ENCODE results near the gene DPYSL4. TPM values are rescaled to one million over a fixed set of nuclear protein-coding genes. Genes with fewer than 3 reads are reported as not detected.
A peak's percentile ranks its signal among the peaks of the same experiment; 100 is the strongest.

Gene DPYSL4
- total and polyA plus RNA-seq, 9 donors: 1.3 to 7.1 (median 4.7) TPM

- no peaks in the 10 kb centered on the region for H3K36me3 ChIP-seq (ENCODE audit: control insufficient read depth, insufficient read depth, low read length)
- 79% methylated on average over 11 of the region's 11 CpGs for WGBS (ENCODE audit: insufficient coverage)
- peak overlapping the region; percentile 75 for H3K27ac ChIP-seq (ENCODE audit: low read length)
- no peaks in the 10 kb centered on the region for H3K9me3 ChIP-seq (replicated peaks; ENCODE audit: control insufficient read depth, low read depth, low read length)
- H3K4me3 ChIP-seq (ENCODE audit: low read length): no peak overlapping the region
- H3K27me3 ChIP-seq (ENCODE audit: control insufficient read depth, insufficient read depth, low read length): no peaks in the 10 kb centered on the region
- DNase-seq: peak; percentile 50
- peaks cover 82% of the 10 kb centered on the region for H3K4me1 ChIP-seq (ENCODE audit: control insufficient read depth, insufficient read depth, low read length)
These were observed 56.9 kb downstream of the DPYSL4 start for GRCh38 chr10:132243626-132244025.

- WGBS (ENCODE audit: insufficient coverage): 81% methylated on average over 12 of the region's 14 CpGs
- Histone ChIP-seq H3K4me3 (ENCODE audit: low read length) (no peak overlapping the region), H3K9me3 (replicated peaks; ENCODE audit: control insufficient read depth, low read depth, low read length) (no peaks in the 10 kb centered on the region), H3K27me3 (ENCODE audit: control insufficient read depth, insufficient read depth, low read length) (no peaks in the 10 kb centered on the region), H3K4me1 (ENCODE audit: control insufficient read depth, insufficient read depth, low read length) (peaks cover 69% of the 10 kb centered on the region), H3K36me3 (ENCODE audit: control insufficient read depth, insufficient read depth, low read length) (no peaks in the 10 kb centered on the region), H3K27ac (ENCODE audit: low read length) (no peak overlapping the region)
- peak; percentile 24 for DNase-seq
These were observed 58.3 kb downstream of the DPYSL4 start for GRCh38 chr10:132245056-132245455.

- WGBS (ENCODE audit: insufficient coverage): 86% methylated on average over 13 of the region's 13 CpGs
These were observed 59.5 kb downstream of the DPYSL4 start for GRCh38 chr10:132246296-132246695.

GRCh38 chr10:132247943-132248342 lies 61.2 kb downstream of the DPYSL4 start:
- Histone ChIP-seq H3K27me3 (ENCODE audit: control insufficient read depth, insufficient read depth, low read length) (peaks cover 2% of the 10 kb centered on the region), H3K4me3 (ENCODE audit: low read length) (no peak overlapping the region), H3K27ac (ENCODE audit: low read length) (no peak overlapping the region), H3K9me3 (replicated peaks; ENCODE audit: control insufficient read depth, low read depth, low read length) (no peaks in the 10 kb centered on the region), H3K36me3 (ENCODE audit: control insufficient read depth, insufficient read depth, low read length) (no peaks in the 10 kb centered on the region), H3K4me1 (ENCODE audit: control insufficient read depth, insufficient read depth, low read length) (peaks cover 46% of the 10 kb centered on the region)
- peak; percentile 71 for DNase-seq
- WGBS (ENCODE audit: insufficient coverage): 72% methylated on average over 17 of the region's 19 CpGs

More at GRCh38 chr10:132246296-132246695, 59.5 kb downstream of the DPYSL4 start:
- Histone ChIP-seq H3K27me3 (ENCODE audit: control insufficient read depth, insufficient read depth, low read length) (no peaks in the 10 kb centered on the region), H3K27ac (ENCODE audit: low read length) (no peak overlapping the region), H3K4me1 (ENCODE audit: control insufficient read depth, insufficient read depth, low read length) (peaks cover 57% of the 10 kb centered on the region), H3K36me3 (ENCODE audit: control insufficient read depth, insufficient read depth, low read length) (no peaks in the 10 kb centered on the region), H3K4me3 (ENCODE audit: low read length) (no peak overlapping the region), H3K9me3 (replicated peaks; ENCODE audit: control insufficient read depth, low read depth, low read length) (no peaks in the 10 kb centered on the region)
- no peak for DNase-seq

- Histone ChIP-seq H3K27me3 (ENCODE audit: control insufficient read depth, insufficient read depth, low read length) (peaks cover 2% of the 10 kb centered on the region), H3K9me3 (replicated peaks; ENCODE audit: control insufficient read depth, low read depth, low read length) (no peaks in the 10 kb centered on the region), H3K36me3 (ENCODE audit: control insufficient read depth, insufficient read depth, low read length) (no peaks in the 10 kb centered on the region), H3K27ac (ENCODE audit: low read length) (no peak overlapping the region), H3K4me1 (ENCODE audit: control insufficient read depth, insufficient read depth, low read length) (peaks cover 40% of the 10 kb centered on the region), H3K4me3 (ENCODE audit: low read length) (no peak overlapping the region)
- DNase-seq: no peak
- 64% methylated on average over 22 of the region's 38 CpGs for WGBS (ENCODE audit: insufficient coverage)
These were observed 61.9 kb downstream of the DPYSL4 start for GRCh38 chr10:132248455-132249225.

GRCh38 chr10:132249226-132249724 lies 62.5 kb downstream of the DPYSL4 start:
- Histone ChIP-seq H3K9me3 (replicated peaks; ENCODE audit: control insufficient read depth, low read depth, low read length) (no peaks in the 10 kb centered on the region), H3K36me3 (ENCODE audit: control insufficient read depth, insufficient read depth, low read length) (no peaks in the 10 kb centered on the region)

GRCh38 chr10:132249824-132250375 lies 63.2 kb downstream of the DPYSL4 start:
- no peak overlapping the region for H3K4me3 ChIP-seq (ENCODE audit: low read length)
- H3K27me3 ChIP-seq (ENCODE audit: control insufficient read depth, insufficient read depth, low read length): peaks cover 2% of the 10 kb centered on the region
- peaks cover 27% of the 10 kb centered on the region for H3K4me1 ChIP-seq (ENCODE audit: control insufficient read depth, insufficient read depth, low read length)
- no peaks in the 10 kb centered on the region for H3K9me3 ChIP-seq (replicated peaks; ENCODE audit: control insufficient read depth, low read depth, low read length)
- 76% methylated on average over 9 of the region's 17 CpGs for WGBS (ENCODE audit: insufficient coverage)
- no peak for DNase-seq
- no peaks in the 10 kb centered on the region for H3K36me3 ChIP-seq (ENCODE audit: control insufficient read depth, insufficient read depth, low read length)
- H3K27ac ChIP-seq (ENCODE audit: low read length): no peak overlapping the region

More at GRCh38 chr10:132249226-132249724, 62.5 kb downstream of the DPYSL4 start:
- no peak for DNase-seq
- H3K27me3 ChIP-seq (ENCODE audit: control insufficient read depth, insufficient read depth, low read length): peaks cover 2% of the 10 kb centered on the region
- peaks cover 33% of the 10 kb centered on the region for H3K4me1 ChIP-seq (ENCODE audit: control insufficient read depth, insufficient read depth, low read length)
- no peak overlapping the region for H3K4me3 ChIP-seq (ENCODE audit: low read length)
- H3K27ac ChIP-seq (ENCODE audit: low read length): no peak overlapping the region
- 81% methylated on average over 11 of the region's 11 CpGs for WGBS (ENCODE audit: insufficient coverage)

- 86% methylated on average over 24 of the region's 30 CpGs for WGBS (ENCODE audit: insufficient coverage)
- Histone ChIP-seq H3K27me3 (ENCODE audit: control insufficient read depth, insufficient read depth, low read length) (peaks cover 2% of the 10 kb centered on the region), H3K27ac (ENCODE audit: low read length) (no peak overlapping the region), H3K4me1 (ENCODE audit: control insufficient read depth, insufficient read depth, low read length) (peaks cover 26% of the 10 kb centered on the region), H3K4me3 (ENCODE audit: low read length) (no peak overlapping the region), H3K36me3 (ENCODE audit: control insufficient read depth, insufficient read depth, low read length) (no peaks in the 10 kb centered on the region), H3K9me3 (replicated peaks; ENCODE audit: control insufficient read depth, low read depth, low read length) (no peaks in the 10 kb centered on the region)
- no peak for DNase-seq
These were observed 64.0 kb downstream of the DPYSL4 start for GRCh38 chr10:132250481-132251475.

GRCh38 chr10:132251928-132252327 lies 65.2 kb downstream of the DPYSL4 start:
- Histone ChIP-seq H3K4me3 (ENCODE audit: low read length) (no peak overlapping the region), H3K27ac (ENCODE audit: low read length) (no peak overlapping the region), H3K27me3 (ENCODE audit: control insufficient read depth, insufficient read depth, low read length) (peaks cover 2% of the 10 kb centered on the region), H3K4me1 (ENCODE audit: control insufficient read depth, insufficient read depth, low read length) (peaks cover 20% of the 10 kb centered on the region), H3K36me3 (ENCODE audit: control insufficient read depth, insufficient read depth, low read length) (no peaks in the 10 kb centered on the region), H3K9me3 (replicated peaks; ENCODE audit: control insufficient read depth, low read depth, low read length) (no peaks in the 10 kb centered on the region)
- WGBS (ENCODE audit: insufficient coverage): 85% methylated on average over 5 of the region's 6 CpGs
- DNase-seq: no peak
